Lung microvascular endothelial cell (primary cell): ENCODE results near the gene ZIC2. TPM values are rescaled to one million over a fixed set of nuclear protein-coding genes. Genes with fewer than 3 reads are reported as not detected.

Experiments
- DNase-seq, 2 donors: peaks; one replicate each; pipeline versions ENCODE4 v3.0.0 to v3.0.0-alpha.2; 2010; ENCODE audit warnings: low read depth in 2 of 2
- total RNA-seq: library from RNA; depleted of rRNA; stranded (reverse); fragments of >200 nt; gene quantifications from 2 replicates; pipeline ENCODE4 v1.2.1, GENCODE V29; 2014

The ZIC2 gene
- total RNA-seq, 1 donor from 2014 or later: 0.20 TPM

DNA sequence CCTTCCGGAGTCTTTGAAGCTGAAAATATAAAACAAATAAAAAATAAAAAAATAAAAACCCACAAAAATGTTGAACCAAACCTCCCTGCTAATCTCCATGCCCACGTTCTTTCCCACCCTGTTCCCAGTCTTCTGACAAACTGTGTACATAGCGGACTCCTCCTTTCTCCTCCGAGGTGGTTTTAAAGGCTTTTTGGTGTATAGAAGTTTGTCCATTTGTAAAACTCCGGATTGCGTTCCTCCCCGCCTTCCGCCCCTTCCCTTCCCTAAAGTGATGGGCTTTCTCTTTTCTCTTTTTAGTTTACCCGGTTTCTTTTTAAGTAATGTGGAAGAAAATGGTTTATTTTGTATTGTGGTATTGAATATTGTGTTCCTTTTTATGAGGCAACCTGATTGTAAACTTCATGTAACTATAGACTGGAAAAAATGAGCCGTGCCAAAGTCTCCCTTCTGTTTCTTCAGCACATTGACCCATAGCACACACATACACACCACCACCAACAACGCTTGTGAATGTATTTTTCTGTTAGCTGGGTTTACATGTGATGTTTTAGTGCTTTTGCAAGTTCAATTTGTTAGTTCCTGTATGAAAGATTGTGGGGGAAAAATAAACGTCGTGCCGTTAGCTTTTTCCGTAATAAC is 4.4 kb downstream of the ZIC2 start:
- no peak for DNase-seq

DNA sequence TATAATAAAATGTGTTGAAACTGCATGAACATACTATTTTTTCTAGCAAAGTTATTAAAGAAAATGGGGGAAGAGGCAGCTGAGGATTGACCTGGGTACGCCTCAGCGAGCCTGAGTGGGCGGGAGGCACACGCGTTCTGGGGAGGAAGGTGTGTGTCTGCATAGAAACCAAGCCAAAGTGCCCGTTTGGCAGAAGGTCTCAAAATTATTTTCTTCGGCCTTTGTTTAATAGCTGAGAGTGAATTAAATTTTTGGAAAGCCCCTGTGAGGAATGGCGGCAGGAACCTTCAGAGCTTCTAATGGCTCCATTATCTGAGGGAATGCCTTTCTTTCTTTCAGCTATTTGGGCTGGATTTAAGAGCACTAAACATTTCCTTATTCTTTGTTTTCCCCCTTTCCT is 5.2 kb downstream of the ZIC2 start:
- no peak for DNase-seq

DNA sequence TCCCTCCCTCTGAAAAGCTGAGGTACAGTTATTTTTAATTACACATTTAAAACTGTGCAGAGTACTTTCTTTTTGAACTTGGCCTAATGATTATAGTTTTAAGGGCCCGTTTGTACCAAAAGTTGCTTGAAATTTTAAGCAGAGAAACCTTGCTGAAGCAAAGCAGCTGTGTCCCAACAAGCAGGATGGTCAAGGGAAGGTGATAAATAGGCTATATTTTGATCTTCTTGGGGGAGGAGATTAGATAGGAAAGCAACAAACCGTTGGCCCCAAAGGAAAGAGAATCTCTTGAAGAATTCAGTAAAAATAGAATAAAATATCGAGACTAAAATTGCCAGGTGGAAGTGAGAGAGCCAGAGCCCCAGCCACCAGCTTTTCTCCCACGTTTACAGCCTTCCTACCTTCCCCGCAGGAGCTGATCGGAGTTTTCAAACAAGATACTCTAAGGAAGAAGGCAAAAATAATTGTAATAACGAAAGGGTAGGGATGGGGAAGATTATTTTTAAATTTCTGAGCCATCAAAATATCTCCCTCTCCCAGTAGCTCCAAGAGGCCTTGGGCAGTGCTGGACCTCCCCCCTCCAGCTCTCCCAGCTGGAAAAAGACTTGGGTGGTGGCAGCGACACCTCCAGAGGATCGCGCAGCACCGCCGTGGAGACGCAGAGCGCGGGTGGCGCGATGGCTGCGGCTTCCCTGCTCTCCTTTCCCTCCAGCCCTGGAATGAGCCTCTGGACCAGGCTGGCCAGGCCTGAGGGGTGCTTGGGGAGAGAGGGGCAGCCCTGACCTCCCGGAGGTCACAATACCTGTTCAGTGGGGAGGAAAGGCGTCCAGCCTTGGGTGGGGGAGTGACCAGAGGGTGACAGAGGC is 5.8 kb downstream of the ZIC2 start:
- DNase-seq: no peak

GRCh38 chr13:99988529-99989275 is 7.1 kb downstream of the ZIC2 start:
- no peak for DNase-seq

DNA sequence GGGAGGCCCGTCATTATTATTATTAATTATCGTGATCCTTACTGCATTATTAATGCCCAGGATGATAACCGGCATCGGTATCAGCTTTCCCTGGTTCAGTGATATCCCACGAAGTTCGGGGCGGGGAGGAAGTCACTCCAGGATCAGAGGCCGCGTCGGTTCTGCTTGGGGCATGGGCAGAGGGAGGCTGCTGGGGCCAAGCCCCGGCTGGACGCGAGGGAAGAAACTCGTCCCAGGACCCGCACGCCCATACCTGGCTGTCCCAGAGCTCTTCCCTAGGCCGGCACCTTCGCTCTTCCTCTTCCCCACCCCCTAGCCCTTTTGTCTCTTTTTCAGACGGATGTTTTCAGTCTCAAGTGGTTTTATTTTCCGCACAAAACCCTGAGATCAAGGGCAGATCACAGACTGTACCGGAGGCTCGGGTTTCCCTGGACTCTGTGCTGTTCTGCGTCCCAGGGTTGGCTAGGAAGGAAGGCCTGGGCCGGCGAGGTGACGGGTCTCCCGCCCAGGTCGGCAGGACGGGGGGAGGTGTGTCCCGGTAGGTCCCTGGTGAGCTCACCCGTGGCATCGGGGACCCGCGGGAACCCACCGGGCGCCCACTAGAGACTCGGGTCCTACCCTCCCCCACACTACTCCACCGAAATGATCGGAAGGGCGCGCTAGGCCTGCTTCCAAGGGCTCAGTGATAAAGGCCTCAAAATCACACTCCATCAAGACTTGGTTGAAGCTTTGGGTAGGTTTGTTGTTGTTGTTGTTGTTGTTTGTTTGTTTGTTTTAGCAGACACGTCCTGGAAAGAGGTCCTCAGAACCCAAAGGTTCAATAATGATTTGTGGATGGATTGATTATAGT is 7.9 kb downstream of the ZIC2 start:
- DNase-seq: no peak

- DNase-seq: no peak
Measured at GRCh38 chr13:99990126-99990977, 8.8 kb downstream of the ZIC2 start.

DNA sequence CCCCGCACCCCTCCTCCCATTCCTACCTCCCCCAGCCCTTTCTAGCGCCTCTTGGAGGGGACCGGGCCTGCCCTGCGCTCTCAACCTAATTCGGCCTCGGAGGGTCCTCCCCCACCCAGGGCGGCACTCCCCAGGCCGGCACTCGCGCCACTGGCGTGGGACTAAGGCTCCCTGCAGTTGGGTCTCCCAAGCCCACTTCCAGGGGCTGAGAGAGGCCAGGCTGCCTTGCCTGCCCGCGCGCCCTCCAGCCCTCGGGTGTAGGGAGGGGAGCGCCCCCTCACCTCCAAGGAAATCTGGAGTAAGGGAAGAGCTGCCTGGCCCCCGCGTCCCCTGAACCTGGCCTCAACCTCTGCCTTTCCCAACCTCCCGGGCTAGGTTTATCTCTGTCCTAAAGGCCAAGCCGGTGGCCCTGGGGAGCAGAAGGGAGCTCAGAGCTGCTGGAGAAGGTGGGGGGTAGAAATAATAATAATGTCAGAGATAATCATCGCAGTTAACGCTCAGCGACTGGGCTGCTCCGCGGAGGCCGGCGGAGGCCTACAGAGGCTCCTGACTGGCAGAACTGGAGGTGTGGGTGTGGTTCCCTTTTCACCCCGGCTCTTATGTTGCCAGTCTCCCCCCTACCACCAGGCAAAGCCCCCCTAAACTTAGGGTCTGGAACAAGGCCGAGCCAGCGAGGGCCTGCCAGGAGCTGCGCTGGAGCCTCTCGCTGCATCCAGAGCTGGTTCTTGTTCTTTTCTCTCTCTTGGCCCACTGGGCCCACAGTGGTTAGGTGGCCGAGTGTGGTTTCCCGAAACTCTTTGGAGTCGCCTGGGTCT is 9.6 kb downstream of the ZIC2 start:
- DNase-seq: no peak

- DNase-seq: no peak
Measured at GRCh38 chr13:99991828-99992775, 10.5 kb downstream of the ZIC2 start.

DNA sequence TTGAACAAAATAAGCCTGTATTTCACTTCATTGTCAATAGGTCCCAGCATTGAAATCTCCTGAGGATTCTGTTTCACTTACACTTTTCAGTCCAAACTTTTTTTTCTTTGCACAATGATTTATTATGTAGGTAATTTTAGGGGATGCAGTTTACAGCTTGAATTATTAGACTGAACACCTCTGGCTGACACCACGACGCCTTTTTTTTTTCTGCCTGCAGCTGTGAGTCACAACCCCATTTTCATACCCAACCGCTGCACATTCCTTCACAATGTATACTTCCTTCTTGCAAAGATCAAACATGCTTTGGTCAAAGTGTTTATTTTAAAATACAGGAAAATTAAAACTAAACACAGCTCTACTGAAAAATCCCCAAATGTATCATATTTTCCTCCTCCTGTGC is 11.4 kb downstream of the ZIC2 start:
- no peak for DNase-seq

DNA sequence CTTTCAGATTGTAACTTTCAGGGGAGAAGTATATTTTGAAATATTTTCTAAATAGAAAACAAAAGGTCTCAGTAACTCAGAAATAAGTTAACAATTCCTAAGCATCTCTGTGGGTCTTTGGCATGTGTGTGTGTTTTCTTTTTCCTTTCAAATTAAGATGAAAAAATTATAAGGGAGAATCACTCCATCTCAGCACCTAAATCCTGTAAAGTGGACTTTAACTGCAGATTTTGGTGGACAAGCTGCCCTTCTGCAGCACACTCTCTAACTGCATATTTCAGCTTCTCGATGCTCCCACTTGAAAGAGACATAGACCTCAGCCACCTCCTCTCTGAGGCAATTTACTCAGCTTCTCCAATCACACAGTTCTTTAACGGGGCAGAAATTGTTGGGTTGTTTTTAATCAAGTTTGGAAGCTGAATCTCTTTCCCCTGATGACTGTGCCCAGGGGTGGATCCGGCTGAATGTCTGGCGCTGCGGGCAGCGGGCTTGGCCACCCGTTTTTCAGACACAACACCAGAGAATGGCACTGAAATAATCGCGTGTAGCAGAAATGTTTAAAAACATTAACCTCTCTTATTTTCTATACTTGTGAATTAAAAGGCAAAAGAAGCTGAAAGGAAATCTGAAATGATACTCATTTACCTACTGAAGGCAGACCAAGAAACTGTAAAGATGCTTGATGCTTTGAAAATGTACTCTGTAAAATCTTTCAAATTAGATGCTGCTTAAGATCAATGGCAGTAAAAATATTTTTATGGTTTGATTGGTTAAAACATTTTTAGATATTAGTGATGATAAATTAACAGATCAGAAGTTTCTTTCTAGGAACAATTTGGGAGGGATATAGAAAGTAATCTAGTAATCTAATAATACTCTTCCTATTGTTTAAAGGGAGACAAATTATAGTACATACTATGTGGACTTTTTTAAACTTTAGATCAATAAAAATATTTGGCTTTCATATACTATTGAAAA is 12.4 kb downstream of the ZIC2 start:
- no peak for DNase-seq

- no peak for DNase-seq
Measured at GRCh38 chr13:99994638-99995020, 13.0 kb downstream of the ZIC2 start.

DNA sequence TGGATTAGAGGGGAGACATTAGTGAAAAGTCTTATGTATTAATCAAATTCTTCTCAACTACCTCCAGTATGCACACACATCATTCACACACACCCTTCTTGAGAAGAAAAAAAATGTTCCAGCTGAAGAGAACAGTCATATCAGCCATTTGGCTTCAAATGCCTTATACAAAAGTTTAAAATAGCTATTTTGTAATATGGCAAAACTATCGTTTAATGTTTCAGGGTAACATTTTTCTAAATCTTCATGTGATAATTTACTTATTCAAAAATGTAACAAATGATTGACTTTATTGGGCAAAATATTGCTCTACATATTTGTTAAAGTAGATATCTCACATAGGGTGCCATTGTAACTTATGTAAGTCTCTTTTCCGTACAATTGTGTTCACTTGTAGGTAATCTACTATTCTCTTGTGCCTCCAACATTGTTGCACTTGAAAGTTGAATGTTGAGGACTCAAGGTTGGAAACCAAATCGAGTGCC is 13.6 kb downstream of the ZIC2 start:
- peak in 1 of 2 donors; percentile 9 for DNase-seq

DNA sequence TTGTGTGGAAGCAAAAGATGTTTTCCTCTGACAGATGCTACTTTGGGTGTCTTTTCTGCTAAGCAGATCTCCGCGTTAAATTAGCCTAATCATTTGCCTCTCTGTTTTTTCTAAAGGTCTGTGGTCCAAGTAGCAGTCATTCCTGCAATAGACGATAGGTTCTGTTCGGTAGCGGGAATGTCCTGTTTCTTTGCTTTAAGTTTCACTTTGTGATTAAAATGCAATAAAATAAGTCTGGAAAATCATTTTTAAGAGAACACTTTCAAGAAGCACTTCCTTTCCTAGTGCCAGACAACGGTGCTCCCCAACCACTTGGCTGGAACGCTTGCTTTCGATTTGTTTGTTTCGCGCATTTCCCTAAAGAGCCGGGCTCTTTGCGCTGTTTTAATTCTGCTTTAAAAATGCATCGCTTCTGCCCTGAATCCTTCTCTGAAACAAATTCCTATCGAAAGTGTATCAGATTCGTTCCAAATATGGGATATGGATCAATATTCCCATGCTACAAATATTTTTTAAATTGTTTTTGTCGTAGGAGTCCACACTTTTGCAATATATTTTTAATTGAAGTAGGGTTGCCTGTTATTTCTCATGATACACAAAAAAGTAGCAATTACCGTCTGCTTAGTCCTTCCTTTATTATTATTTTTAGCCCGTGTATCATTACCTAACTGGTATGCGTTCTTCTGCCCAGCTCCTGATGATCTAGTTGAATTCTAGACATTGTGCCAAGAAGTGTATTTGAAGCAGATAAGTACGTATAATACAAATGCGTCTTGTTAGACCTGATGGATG is 14.2 kb downstream of the ZIC2 start:
- DNase-seq: peak in 1 of 2 donors; percentile 38

DNA sequence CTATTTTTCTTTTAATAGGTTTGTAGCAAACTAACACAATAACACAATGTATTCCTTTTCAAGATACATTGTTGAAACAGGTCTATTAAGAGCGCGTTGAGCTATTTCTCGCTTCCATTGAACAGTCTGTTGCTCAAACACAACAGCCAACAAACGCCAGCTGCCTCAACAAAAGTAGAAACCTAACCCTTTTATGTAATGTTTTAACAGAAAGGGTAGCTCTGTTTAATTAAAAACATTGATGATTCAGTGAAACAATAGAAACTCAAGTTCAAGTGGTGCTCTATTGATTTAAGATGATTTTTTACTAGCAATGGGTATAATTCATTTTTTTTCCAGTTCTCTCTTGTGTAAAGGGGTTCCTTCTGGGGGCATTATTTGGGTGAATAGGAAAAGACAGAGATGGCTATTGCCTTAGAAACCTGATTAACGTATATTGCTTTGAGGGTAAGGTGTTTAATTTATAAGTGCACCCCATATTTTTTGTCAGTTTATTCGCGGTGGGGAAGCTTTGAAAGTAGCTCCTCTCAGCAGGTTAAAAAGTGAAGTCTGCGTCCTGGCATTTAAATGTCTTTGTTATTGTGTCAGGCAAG is 14.9 kb downstream of the ZIC2 start:
- DNase-seq: no peak

- no peak for DNase-seq
Measured at GRCh38 chr13:99997702-99998214, 16.2 kb downstream of the ZIC2 start.

- DNase-seq: no peak
Measured at GRCh38 chr13:99998261-99998660, 16.7 kb downstream of the ZIC2 start.
